ENCODE results near the gene CHM. TPM values are rescaled to one million over a fixed set of nuclear protein-coding genes. Genes with fewer than 3 reads are reported as not detected.

Gene CHM
- total RNA-seq, 1 experiment from 2014 or later: 18.1 TPM

GRCh38 chrX:85964744-85965143 is 82.6 kb downstream of the CHM start (continued):
- TF ChIP-seq E2F4 (CRISPR knock-in tag; IDR thresholded peaks at IDR 0.05; ENCODE audit: borderline replicate concordance, low read depth) (no peak), MAX (CRISPR knock-in tag; IDR thresholded peaks at IDR 0.05) (no peak), CBFB (CRISPR knock-in tag; IDR thresholded peaks at IDR 0.05; ENCODE audit: low read depth) (no peak), CTCF (IDR thresholded peaks at IDR 0.05) (no peak), GTF2I (CRISPR knock-in tag; conservative IDR thresholded peaks at IDR 0.05) (no peak), MYBL2 (CRISPR knock-in tag; IDR thresholded peaks at IDR 0.05) (no peak)

GRCh38 chrX:85963736-85964135 is 83.6 kb downstream of the CHM start:
- TF ChIP-seq FOXJ3 (CRISPR knock-in tag; IDR thresholded peaks at IDR 0.05; ENCODE audit: borderline replicate concordance) (no peak), ERG (CRISPR knock-in tag; IDR thresholded peaks at IDR 0.05) (no peak), ZNF317 (CRISPR knock-in tag; IDR thresholded peaks at IDR 0.05; ENCODE audit: borderline replicate concordance, low read depth) (no peak), RELA (CRISPR knock-in tag; IDR thresholded peaks at IDR 0.05; ENCODE audit: borderline replicate concordance) (no peak), MLX (CRISPR knock-in tag; IDR thresholded peaks at IDR 0.05) (no peak), E2F4 (CRISPR knock-in tag; IDR thresholded peaks at IDR 0.05; ENCODE audit: borderline replicate concordance, low read depth) (no peak), STAT6 (CRISPR knock-in tag; conservative IDR thresholded peaks at IDR 0.05; ENCODE audit: low read depth) (no peak), ATF3 (CRISPR knock-in tag; conservative IDR thresholded peaks at IDR 0.05) (no peak), AFF4 (CRISPR knock-in tag; IDR thresholded peaks at IDR 0.05; ENCODE audit: borderline replicate concordance) (no peak)
- ATAC-seq (no peak), DNase-seq (ENCODE audit: low spot score) (no peak)
- Mint-ChIP-seq H3K27me3 (ENCODE audit: low read depth) (no peaks in the 10 kb centered on the region), H3K4me1 (no peaks in the 10 kb centered on the region; the same call in 1 of the 2 replicates), H3K9me3 (no peaks in the 10 kb centered on the region), H3K36me3 (no peaks in the 10 kb centered on the region), H3K27ac (no peak overlapping the region), H3K4me3 (no peak overlapping the region)
- CTCF ChIA-PET: no interaction called here
- POLR2A ChIA-PET: no interaction called here

Data from WTC11 (cell line).